Activated T-cell treated with anti-CD3 and anti-CD28 coated beads for 48 hours (primary cell): ENCODE results near the gene EIF3CL.
"Not testable (repeated sequence)": the region's sequence is repeated elsewhere in the genome, so short reads cannot be mapped to it uniquely, and the experiment has no call there.

ENCODE experiments used
- DNase-seq: peaks from one replicate; pipeline ENCODE4 v3.0.0-alpha.2; 2020; ENCODE audit warnings: low read depth

The EIF3CL gene

GRCh38 chr16:28363408-28363807 is 40.2 kb downstream of the EIF3CL start, which contains the start of gene NPIPB6:
Gene NPIPB6, minus strand, starts transcription at chr16:28363508. Its CDS starts 686 bp downstream, at chr16:28362822.
- not testable (repeated sequence) for DNase-seq

GRCh38 chr16:28362600-28362999 is 41.0 kb downstream of the EIF3CL start:
- not testable (repeated sequence) for DNase-seq

GRCh38 chr16:28338230-28338629 is 65.4 kb downstream of the EIF3CL start:
- not testable (repeated sequence) for DNase-seq

DNA sequence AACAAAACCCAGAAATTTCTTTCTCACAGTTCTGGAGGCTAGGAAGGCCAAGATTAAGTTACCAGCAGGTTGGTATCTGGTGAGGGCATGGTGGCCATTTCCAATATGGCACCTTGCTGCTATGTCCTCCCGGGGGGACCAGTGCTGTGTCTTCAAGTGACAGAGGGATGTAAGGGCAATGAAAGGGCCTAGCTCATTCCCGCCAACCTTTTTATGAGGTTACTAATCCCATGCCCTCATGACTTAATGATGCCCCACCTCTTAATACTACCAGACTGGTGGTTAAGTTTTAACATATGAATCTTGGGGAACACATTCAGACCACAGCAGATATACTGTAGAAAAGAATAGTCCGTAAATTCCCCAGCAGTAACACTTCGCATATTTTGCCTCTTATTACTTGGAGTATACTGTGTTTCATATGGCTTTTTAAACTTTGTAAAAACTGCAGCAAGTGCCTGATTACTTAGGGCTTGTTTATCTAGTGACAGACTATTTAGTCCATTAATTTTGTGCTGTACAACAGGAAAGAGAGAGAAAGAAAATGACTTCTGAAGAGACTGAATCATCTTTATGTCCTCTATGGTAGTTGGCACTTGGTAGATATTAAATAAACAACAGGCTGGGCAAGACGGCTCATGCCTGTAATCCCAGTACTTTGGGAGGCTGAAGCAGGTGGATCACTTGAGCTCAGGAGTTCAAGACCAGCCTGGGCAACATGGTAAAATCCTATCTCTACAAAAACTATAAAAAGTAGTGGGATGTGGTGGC is 66.5 kb downstream of the EIF3CL start:
- DNase-seq, result not testable (repeated sequence)

- not testable (repeated sequence) for DNase-seq
These were observed 68.0 kb downstream of the EIF3CL start for GRCh38 chr16:28335678-28336077.

DNA sequence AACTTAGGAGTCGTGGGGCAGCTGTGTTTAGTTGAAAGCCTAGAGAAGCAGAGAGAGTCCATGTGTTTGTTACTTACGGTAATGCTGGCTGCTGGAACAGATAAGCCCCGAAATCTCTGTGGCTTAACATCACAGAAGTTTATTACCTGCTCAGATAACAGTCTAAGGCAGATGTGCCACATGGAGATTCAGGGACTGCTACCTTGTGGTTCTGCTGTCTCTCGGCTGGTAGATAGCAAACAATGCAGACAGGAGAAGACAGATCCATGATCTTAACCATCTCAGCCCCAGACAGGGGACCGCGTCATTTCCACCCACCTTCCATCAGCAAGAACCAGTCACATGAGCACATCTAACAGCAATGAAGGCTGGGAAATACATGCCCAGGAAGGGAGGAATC is 71.0 kb downstream of the EIF3CL start:
- DNase-seq, result not testable (repeated sequence)

GRCh38 chr16:28330981-28331380 is 72.7 kb downstream of the EIF3CL start:
- DNase-seq, result not testable (repeated sequence)

GRCh38 chr16:28330232-28330631 is 73.4 kb downstream of the EIF3CL start:
- DNase-seq, result not testable (repeated sequence)
